Mesodermal cell (in vitro differentiated cells): ENCODE measurements around the gene MTNR1B. TPM values are rescaled to one million over a fixed set of nuclear protein-coding genes. Genes with fewer than 3 reads are reported as not detected.

Experiments used
- H3K27ac ChIP-seq: 2 replicates; pipeline ENCODE4 v1.7.0; 2013; ENCODE audit warnings: mild to moderate bottlenecking, low read depth, low read length, moderate library complexity; ENCODE audit not compliant: severe bottlenecking
- H3K36me3 ChIP-seq: 2 replicates; pipeline ENCODE4 v1.7.1; 2013; ENCODE audit warnings: mild to moderate bottlenecking, low read length, moderate library complexity; ENCODE audit not compliant: control insufficient read depth, insufficient read depth
- H3K4me1 ChIP-seq: one replicate; pipeline ENCODE4 v1.7.1; 2013; ENCODE audit warnings: mild to moderate bottlenecking, low read length; ENCODE audit not compliant: insufficient read depth, control insufficient read depth, poor library complexity, severe bottlenecking
- H3K4me3 ChIP-seq: 2 replicates; pipeline ENCODE4 v1.7.0; 2013; ENCODE audit warnings: low read length, control low read depth, mild to moderate bottlenecking; ENCODE audit not compliant: insufficient read depth, poor library complexity, severe bottlenecking; ENCODE audit errors: extremely low read depth
- H3K9me3 ChIP-seq: 2 replicates; pipeline ENCODE4 v1.7.1; 2013; ENCODE audit warnings: mild to moderate bottlenecking, low read length, moderate library complexity; ENCODE audit not compliant: control insufficient read depth
- WGBS, 2 experiments: methylation state at CpG; one replicate each; pipeline ENCODE4 v1.1.5; 2013; ENCODE audit warnings: missing lambda C conversion rate in 2 of 2; ENCODE audit not compliant: insufficient coverage in 2 of 2; 5-methylcytosine and 5-hydroxymethylcytosine counted together
- polyA plus RNA-seq, 2 experiments: library from polyadenylated mRNA; stranded (reverse); fragments of 50-300 nt; gene quantifications; one replicate each; pipeline ENCODE4 v1.2.3, GENCODE V29; 2013

The MTNR1B gene
- polyA plus RNA-seq (2013, experiment 1 of 2), result not detected
- polyA plus RNA-seq (2013, experiment 2 of 2), result not detected

GRCh38 chr11:92969634-92970347 lies at the start of gene MTNR1B:
Gene MTNR1B (plus strand): TSS chr11:92969651. CDS start chr11:92969726, 75 bp downstream.
- Histone ChIP-seq H3K4me1 (no peaks in the 10 kb centered on the region), H3K4me3 (peak within 1 kb of the TSS; percentile 16)
- 41% methylated on average over 36 to 46 of the region's 58 CpGs for WGBS, 2 experiments

GRCh38 chr11:92920331-92920730 lies 49.1 kb upstream of the MTNR1B start:
- Histone ChIP-seq H3K36me3 (no peaks in the 10 kb centered on the region), H3K4me1 (peaks cover 5% of the 10 kb centered on the region), H3K27ac (no peak overlapping the region), H3K9me3 (peaks cover 7% of the 10 kb centered on the region), H3K4me3 (no peak overlapping the region)
- WGBS, 2 experiments, result 100% methylated on average over 1 of the region's 2 CpGs; no CpG with 5 or more reads in 1 of the 2 experiments

More at GRCh38 chr11:92969634-92970347, at the start of gene MTNR1B:
- Histone ChIP-seq H3K27ac (no peak within 1 kb of the TSS), H3K9me3 (no peaks in the 10 kb centered on the region), H3K36me3 (no peaks in the 10 kb centered on the region)

- H3K4me1 ChIP-seq, result peaks cover 3% of the 10 kb centered on the region
- peaks cover 15% of the 10 kb centered on the region for H3K9me3 ChIP-seq
- WGBS, 2 experiments, result no CpG with 5 or more reads among the region's 1 CpG
- no peaks in the 10 kb centered on the region for H3K36me3 ChIP-seq
- H3K27ac ChIP-seq, result no peak overlapping the region
- no peak overlapping the region for H3K4me3 ChIP-seq
Measured at GRCh38 chr11:92922731-92923130, 46.7 kb upstream of the MTNR1B start.

- no peaks in the 10 kb centered on the region for H3K4me1 ChIP-seq
- 85 to 100% methylated on average over 1 to 2 of the region's 3 CpGs for WGBS, 2 experiments
- peaks cover 15% of the 10 kb centered on the region for H3K9me3 ChIP-seq
- no peak overlapping the region for H3K4me3 ChIP-seq
- H3K36me3 ChIP-seq, result no peaks in the 10 kb centered on the region
- H3K27ac ChIP-seq, result no peak overlapping the region
Measured at GRCh38 chr11:92929246-92929645, 40.2 kb upstream of the MTNR1B start.

GRCh38 chr11:92929653-92930052 lies 39.8 kb upstream of the MTNR1B start:
- Histone ChIP-seq H3K36me3 (no peaks in the 10 kb centered on the region), H3K9me3 (peaks cover 15% of the 10 kb centered on the region), H3K4me1 (no peaks in the 10 kb centered on the region), H3K27ac (no peak overlapping the region), H3K4me3 (no peak overlapping the region)
- 96 to 100% methylated on average over 4 to 11 of the region's 11 CpGs for WGBS, 2 experiments

- no peaks in the 10 kb centered on the region for H3K4me1 ChIP-seq
- 71 to 80% methylated on average over 1 of the region's 3 CpGs for WGBS, 2 experiments
- H3K4me3 ChIP-seq, result no peak overlapping the region
- no peak overlapping the region for H3K27ac ChIP-seq
- H3K36me3 ChIP-seq, result no peaks in the 10 kb centered on the region
- no peaks in the 10 kb centered on the region for H3K9me3 ChIP-seq
Measured at GRCh38 chr11:92931746-92932422, 37.6 kb upstream of the MTNR1B start.

GRCh38 chr11:92939305-92939704 lies 30.1 kb upstream of the MTNR1B start:
- peaks cover 7% of the 10 kb centered on the region for H3K9me3 ChIP-seq
- 84 to 100% methylated on average over 1 to 3 of the region's 4 CpGs for WGBS, 2 experiments
- H3K4me3 ChIP-seq, result no peak overlapping the region
- H3K27ac ChIP-seq, result no peak overlapping the region
- no peaks in the 10 kb centered on the region for H3K4me1 ChIP-seq
- no peaks in the 10 kb centered on the region for H3K36me3 ChIP-seq

GRCh38 chr11:92941676-92942571 lies 27.5 kb upstream of the MTNR1B start:
- 31 to 57% methylated on average over 4 of the region's 12 CpGs for WGBS, 2 experiments
- H3K36me3 ChIP-seq, result no peaks in the 10 kb centered on the region
- H3K4me1 ChIP-seq, result no peaks in the 10 kb centered on the region
- no peak overlapping the region for H3K4me3 ChIP-seq
- H3K27ac ChIP-seq, result no peak overlapping the region
- peaks cover 7% of the 10 kb centered on the region for H3K9me3 ChIP-seq

GRCh38 chr11:92946707-92947106 lies 22.7 kb upstream of the MTNR1B start:
- H3K9me3 ChIP-seq, result peaks cover 10% of the 10 kb centered on the region
- no peak overlapping the region for H3K27ac ChIP-seq
- H3K4me1 ChIP-seq, result no peaks in the 10 kb centered on the region
- 93 to 95% methylated on average over 2 to 3 of the region's 3 CpGs for WGBS, 2 experiments
- H3K36me3 ChIP-seq, result no peaks in the 10 kb centered on the region
- H3K4me3 ChIP-seq, result no peak overlapping the region

- Histone ChIP-seq H3K4me3 (no peak overlapping the region), H3K36me3 (no peaks in the 10 kb centered on the region), H3K9me3 (peaks cover 6% of the 10 kb centered on the region), H3K4me1 (no peaks in the 10 kb centered on the region), H3K27ac (no peak overlapping the region)
- WGBS, 2 experiments, result 88 to 94% methylated on average over 3 of the region's 5 CpGs
Measured at GRCh38 chr11:92948116-92948515, 21.3 kb upstream of the MTNR1B start.
